Central memory CD4-positive, alpha-beta T cell (primary cell): ENCODE data around the gene SRGAP3.

Source experiments
- DNase-seq: peaks from one replicate; pipeline ENCODE4 v3.0.0; 2022

SRGAP3 gene

GRCh38 chr3:9008550-9009255 is 240.7 kb downstream of the SRGAP3 start:
- DNase-seq = no peak

- no peak for DNase-seq
Measured at GRCh38 chr3:9007928-9008327, 241.5 kb downstream of the SRGAP3 start.

GRCh38 chr3:9007213-9007612 is 242.2 kb downstream of the SRGAP3 start:
- DNase-seq = no peak

- no peak for DNase-seq
Measured at GRCh38 chr3:9000041-9000440, 249.4 kb downstream of the SRGAP3 start.

GRCh38 chr3:8997151-8997550 is 252.3 kb downstream of the SRGAP3 start:
- DNase-seq = no peak

- no peak for DNase-seq
Measured at GRCh38 chr3:8996681-8997121, 252.7 kb downstream of the SRGAP3 start.

GRCh38 chr3:8996216-8996615 is 253.2 kb downstream of the SRGAP3 start:
- no peak for DNase-seq

GRCh38 chr3:8994226-8994625 is 255.2 kb downstream of the SRGAP3 start:
- DNase-seq = no peak

GRCh38 chr3:8993331-8993730 is 256.1 kb downstream of the SRGAP3 start:
- DNase-seq = no peak

- no peak for DNase-seq
Measured at GRCh38 chr3:8992854-8993253, 256.6 kb downstream of the SRGAP3 start.

- DNase-seq = no peak
Measured at GRCh38 chr3:8992199-8992598, 257.2 kb downstream of the SRGAP3 start.

GRCh38 chr3:8990266-8991215 is 258.9 kb downstream of the SRGAP3 start:
- no peak for DNase-seq

GRCh38 chr3:8988791-8989558 is 260.5 kb downstream of the SRGAP3 start:
- DNase-seq = no peak

GRCh38 chr3:8988384-8988655 is 261.1 kb downstream of the SRGAP3 start:
- no peak for DNase-seq

GRCh38 chr3:8987645-8988383 is 261.6 kb downstream of the SRGAP3 start:
- peak; percentile 40 for DNase-seq

GRCh38 chr3:8987226-8987625 is 262.2 kb downstream of the SRGAP3 start:
- DNase-seq = no peak

GRCh38 chr3:8986741-8987140 is 262.7 kb downstream of the SRGAP3 start:
- no peak for DNase-seq

GRCh38 chr3:8985876-8986275 is 263.6 kb downstream of the SRGAP3 start:
- no peak for DNase-seq

GRCh38 chr3:8985411-8985831 is 264.0 kb downstream of the SRGAP3 start:
- DNase-seq = no peak

- no peak for DNase-seq
Measured at GRCh38 chr3:8984526-8984925, 264.9 kb downstream of the SRGAP3 start.

GRCh38 chr3:8984081-8984480 is 265.4 kb downstream of the SRGAP3 start:
- DNase-seq = no peak

- no peak for DNase-seq
Measured at GRCh38 chr3:8983591-8983990, 265.9 kb downstream of the SRGAP3 start.

GRCh38 chr3:8983026-8983425 is 266.4 kb downstream of the SRGAP3 start:
- no peak for DNase-seq
